Keratinocyte (primary cell): Measurements from ENCODE around the gene PAQR4.

ENCODE experiments used
- EZH2 ChIP-seq: IDR thresholded peaks from one replicate; pipeline ENCODE4 v1.6.1; 2012; ENCODE audit warnings: inconsistent platforms, mild to moderate bottlenecking, low read length, moderate library complexity
- TF ChIP-seq, protein P1 (sequence below), 3 experiments: IDR thresholded peaks in 1 of 3; conservative IDR thresholded peaks in 1 of 3; optimal IDR thresholded peaks in 1 of 3; 2 replicates in 2 of 3; 3 replicates in 1 of 3; pipeline versions ENCODE3 to v1.5.1; 2011; ENCODE audit warnings: low read length in 3 of 3, mild to moderate bottlenecking in 3 of 3, moderate library complexity in 2 of 3, control low read depth in 1 of 3, inconsistent platforms in 1 of 3; ENCODE audit not compliant: insufficient read depth in 2 of 3; ENCODE audit errors: extremely low read depth in 1 of 3

DNA sequence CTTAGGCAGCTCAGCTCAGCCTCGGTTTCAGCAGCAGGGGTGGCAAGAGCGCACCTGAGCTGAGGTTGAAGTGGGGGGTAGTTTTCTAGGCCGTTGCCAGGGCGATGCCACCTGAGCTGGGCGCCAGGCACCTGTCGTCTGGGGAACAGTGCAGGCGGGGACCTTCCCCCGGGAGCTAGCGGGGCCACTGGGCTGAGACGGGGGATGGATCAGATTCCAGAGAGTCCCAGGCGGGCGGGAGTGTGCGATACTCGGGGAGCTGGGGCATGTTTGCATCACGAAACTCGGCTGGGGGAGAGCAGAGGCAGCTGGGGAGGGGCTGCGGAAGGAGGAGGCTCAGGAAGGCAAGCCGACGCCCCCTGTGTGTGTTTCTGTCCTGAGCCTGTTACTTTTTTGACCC is 43.1 kb downstream of the PAQR4 start:
- TF ChIP-seq EZH2: peak; percentile 15
- TF ChIP-seq, protein P1, sequence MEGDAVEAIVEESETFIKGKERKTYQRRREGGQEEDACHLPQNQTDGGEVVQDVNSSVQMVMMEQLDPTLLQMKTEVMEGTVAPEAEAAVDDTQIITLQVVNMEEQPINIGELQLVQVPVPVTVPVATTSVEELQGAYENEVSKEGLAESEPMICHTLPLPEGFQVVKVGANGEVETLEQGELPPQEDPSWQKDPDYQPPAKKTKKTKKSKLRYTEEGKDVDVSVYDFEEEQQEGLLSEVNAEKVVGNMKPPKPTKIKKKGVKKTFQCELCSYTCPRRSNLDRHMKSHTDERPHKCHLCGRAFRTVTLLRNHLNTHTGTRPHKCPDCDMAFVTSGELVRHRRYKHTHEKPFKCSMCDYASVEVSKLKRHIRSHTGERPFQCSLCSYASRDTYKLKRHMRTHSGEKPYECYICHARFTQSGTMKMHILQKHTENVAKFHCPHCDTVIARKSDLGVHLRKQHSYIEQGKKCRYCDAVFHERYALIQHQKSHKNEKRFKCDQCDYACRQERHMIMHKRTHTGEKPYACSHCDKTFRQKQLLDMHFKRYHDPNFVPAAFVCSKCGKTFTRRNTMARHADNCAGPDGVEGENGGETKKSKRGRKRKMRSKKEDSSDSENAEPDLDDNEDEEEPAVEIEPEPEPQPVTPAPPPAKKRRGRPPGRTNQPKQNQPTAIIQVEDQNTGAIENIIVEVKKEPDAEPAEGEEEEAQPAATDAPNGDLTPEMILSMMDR (optimal IDR thresholded peaks at IDR 0.05 in 1 of 3, IDR thresholded peaks at IDR 0.05 in 1 of 3, conservative IDR thresholded peaks at IDR 0.05 in 1 of 3; ENCODE audit: extremely low read depth in 1 of 3, insufficient read depth in 2 of 3, low read length in 3 of 3): no peak
